ENCODE results near the gene GREB1.

DNA sequence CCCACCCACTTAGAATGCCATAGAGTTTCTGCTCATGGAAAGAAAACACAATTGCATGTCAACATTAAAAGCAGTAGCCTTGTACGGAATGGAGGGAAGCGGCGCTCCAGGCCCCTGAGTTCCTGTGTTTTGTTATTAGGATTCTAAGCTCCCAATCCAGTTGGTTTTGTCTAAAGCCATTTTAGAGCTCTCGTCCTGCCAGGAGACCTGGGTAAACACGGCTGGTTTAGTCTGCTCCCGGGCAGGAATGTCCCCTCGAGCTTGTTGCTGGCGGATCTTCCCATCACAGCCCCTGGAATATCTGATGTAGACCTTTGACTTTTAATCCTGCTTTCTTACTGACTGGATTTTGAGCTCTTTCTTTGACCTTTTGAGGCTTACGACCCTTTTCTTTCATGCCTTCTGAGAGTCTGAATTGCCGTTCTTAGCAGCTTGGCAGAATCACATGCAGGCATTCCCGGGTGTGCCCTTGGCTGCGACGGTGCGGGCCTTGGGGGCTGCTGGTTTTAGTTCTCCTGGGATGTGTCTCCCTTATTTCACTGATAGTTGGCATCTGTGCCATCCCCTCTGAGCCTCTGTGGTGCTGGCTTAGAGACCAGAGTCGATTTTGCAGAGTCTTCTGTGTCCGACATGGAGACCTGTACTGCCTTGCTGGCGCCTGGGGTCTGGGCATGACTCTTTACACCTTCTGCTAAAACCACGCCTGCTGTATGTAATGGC, 25.4 kb downstream of the GREB1 start:
- TF ChIP-seq POLR2A (IDR thresholded peaks at IDR 0.05) = no peak
- TF ChIP-seq, protein P1, sequence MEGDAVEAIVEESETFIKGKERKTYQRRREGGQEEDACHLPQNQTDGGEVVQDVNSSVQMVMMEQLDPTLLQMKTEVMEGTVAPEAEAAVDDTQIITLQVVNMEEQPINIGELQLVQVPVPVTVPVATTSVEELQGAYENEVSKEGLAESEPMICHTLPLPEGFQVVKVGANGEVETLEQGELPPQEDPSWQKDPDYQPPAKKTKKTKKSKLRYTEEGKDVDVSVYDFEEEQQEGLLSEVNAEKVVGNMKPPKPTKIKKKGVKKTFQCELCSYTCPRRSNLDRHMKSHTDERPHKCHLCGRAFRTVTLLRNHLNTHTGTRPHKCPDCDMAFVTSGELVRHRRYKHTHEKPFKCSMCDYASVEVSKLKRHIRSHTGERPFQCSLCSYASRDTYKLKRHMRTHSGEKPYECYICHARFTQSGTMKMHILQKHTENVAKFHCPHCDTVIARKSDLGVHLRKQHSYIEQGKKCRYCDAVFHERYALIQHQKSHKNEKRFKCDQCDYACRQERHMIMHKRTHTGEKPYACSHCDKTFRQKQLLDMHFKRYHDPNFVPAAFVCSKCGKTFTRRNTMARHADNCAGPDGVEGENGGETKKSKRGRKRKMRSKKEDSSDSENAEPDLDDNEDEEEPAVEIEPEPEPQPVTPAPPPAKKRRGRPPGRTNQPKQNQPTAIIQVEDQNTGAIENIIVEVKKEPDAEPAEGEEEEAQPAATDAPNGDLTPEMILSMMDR (IDR thresholded peaks at IDR 0.05) = no peak
- TF ChIP-seq POLR2AphosphoS5 (IDR thresholded peaks at IDR 0.05) = no peak
- TF ChIP-seq EP300 (IDR thresholded peaks at IDR 0.05) = no peak

Data from upper lobe of left lung (tissue), 4 donors.